HG03060 (cell line): ENCODE results near the gene SLC5A11.

ENCODE experiments used
- ATAC-seq: cut with Tn5 transposase; IDR thresholded peaks from one replicate; pipeline ENCODE4 v1.9.1; 2021; ENCODE audit warnings: low read depth, moderate number of reproducible peaks; ENCODE audit not compliant: unreplicated experiment

The SLC5A11 gene

DNA sequence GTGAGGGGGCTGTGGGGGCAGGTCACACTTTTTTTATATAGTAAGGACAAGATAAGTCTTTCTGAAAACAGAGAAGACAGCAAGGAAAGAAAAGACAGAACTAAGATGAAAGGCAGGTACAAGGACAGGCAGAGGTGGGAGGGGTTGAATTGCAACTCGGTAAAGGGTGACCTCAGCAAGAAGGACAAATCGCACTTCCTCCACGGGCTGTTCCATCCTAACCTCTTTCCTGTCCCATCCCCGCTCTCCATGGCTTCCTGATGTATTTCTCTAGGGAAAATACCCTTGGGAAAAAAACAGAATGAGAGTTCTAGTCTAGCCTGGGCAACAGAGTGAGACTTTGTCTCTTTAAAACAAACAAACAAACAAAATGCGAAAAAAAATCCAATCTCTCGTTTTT lies 112.1 kb downstream of the SLC5A11 start:
- no peak for ATAC-seq
